AG08395 (cell line): ENCODE data around the gene DCLK2.

Experiments
- DNase-seq: peaks from one replicate; pipeline ENCODE4 v3.0.0; 2012; ENCODE audit warnings: mixed read lengths, low spot score

The DCLK2 gene

GRCh38 chr4:150078041-150078578 lies at the start of gene DCLK2:
TSS of gene DCLK2 (plus strand) at chr4:150078445. CDS start at chr4:150079028, 583 bp downstream.
- DNase-seq, result peak; percentile 91

DNA sequence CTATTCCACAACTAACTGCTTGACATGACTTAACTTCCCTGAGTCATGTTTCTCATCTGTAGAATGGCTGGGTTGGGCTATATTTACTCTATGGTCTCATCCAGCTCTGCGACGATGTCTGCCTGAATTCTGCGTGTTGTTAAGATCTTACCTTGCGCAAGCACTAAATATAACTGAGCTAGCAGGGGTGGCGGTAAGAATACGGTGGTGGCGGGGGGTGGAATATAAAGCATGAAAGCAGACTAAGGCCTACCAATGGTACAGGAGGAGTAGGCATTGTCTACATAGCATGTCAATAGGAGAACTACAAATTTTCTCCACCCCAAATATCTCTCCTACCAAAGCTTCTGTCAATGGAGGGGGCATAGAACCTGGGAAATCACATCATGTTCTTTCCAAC lies 45.7 kb upstream of the DCLK2 start:
- no peak for DNase-seq

GRCh38 chr4:150033081-150033480 lies 45.2 kb upstream of the DCLK2 start:
- no peak for DNase-seq

DNA sequence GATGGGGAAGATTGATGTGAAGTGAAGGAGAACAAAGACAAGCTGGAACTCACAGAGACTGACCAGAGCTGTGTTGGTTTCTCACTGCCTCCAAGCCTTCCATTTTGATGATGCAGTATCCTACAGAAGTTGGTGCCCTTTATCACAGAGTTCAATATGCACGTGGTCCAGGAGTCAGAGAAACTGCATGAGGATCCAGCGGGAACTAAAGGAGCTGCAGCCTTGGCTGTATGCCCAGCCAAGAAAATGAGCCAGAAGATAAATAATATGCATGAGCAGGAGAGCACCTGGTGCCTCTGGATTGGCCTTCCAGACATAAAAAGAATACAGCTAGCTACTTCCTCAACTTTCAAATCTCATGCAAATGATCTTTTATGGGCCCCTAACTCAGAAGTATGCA lies 44.3 kb upstream of the DCLK2 start:
- DNase-seq, result no peak

DNA sequence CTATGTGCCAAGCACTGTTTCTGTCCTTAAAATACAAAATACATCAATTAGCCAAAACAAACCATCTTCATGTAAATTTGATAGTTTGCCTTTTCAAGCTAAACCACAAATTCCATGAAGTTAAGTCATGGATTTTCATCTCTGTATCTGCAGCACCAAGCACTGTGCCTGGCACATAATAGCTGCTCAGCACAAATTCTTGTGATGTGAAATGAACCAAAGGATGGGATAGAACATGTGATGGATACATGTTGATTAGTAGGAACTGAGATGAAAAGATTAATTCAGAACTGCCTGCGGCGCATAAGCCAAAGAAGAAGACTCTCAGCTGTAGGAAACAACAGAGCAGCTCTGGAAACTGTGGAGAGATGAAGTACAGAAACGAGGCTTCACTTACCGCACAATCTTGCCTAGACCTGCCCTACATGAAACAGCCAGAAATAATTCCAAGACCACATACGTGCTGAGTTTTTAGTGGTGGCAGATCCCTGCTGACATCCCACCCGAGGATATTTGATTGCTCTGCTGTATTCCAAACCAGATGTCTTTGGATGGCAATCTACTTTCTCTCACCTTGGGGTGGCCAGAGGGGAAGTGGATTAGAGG lies 40.9 kb upstream of the DCLK2 start:
- DNase-seq, result no peak

DNA sequence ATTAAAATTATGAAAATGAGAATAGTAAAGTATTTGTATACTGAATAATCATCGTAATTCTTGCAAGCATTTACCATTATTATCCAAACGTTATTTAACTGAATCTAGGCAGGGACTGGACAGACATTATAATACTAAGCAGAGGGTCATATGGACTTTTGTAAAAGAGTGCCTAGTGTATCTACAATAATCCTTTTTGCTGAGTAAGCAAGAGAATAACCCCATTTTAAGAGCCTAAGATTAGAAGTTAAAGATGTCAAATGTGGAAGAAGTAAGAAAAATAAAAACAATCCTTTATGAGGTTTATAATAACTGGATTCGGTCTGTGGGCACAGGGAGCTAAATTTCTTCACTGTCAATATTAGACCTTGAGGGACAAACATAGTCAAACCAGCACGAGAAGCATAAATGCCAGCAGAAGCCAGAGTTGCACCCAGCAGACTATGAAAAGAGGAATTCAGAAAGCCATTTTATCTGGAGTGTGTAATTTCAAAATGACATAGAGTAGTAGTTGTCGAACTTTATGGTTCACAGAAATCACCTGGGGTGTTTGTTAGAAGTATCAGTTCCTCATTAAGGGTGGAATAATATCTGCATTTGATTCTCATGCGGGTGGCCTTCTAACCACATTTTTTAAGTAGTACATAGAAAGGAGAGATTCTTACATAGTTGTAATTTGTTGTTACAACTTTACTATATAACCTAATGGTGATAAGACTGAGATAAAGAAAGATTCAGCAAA lies 39.7 kb upstream of the DCLK2 start:
- no peak for DNase-seq

DNA sequence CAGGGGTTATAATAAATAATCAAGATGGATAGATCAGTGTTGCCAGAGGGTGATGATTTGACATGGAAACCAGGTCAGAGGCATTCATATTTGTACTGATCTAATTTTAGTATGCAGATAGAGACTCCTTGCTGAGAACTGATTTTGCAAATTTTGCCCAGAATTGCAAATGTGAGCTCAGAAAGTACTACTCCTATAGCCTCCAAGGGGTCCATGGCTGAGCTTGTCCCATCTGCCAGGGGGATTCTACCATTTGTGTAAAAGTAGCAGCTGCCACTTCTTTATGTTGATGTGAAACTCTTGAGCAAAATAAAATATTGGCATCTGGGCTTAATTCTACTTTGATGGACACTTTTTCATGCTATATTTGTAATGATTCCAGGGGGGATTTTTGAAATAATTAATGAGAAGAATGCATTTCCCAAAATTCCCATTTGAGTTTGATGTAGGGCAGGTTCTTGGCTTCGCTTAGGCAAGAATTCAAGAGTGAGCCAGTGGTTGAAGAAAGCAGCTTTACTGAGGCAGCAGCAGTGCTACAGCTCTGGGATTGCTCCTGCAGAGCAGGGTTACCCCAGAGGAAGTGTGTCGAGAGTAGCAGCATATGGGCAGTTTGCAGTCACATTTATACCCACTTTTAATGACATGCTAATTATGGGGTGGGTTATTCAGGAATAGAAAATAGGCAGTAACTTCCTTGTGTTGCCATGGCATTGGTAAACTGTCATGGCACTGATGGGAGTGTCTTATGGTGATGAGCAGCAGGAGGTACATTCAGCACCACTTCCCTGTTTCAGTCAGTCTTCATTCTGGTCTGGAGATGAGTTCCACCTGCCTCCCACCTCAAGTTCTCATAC lies 38.7 kb upstream of the DCLK2 start:
- no peak for DNase-seq

GRCh38 chr4:150044517-150044916 lies 33.7 kb upstream of the DCLK2 start:
- DNase-seq, result no peak

DNA sequence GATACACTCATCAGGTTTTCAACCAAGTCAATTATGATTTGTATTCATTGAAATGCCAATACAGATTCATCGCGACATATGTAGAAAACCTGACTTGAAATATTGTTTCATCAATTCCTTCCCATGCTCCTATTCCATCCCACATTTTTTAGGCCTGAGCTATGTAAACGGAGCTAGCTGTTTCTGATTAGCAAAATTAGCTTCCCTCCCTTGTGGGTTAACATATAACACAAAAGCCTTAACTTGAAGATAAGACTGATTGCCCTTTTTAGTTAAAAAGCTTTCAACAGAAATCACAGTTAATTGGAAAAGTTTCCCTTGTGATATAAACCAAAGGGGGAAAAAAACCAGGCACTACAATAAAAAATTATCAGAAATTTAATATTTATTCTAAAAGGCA lies 32.8 kb upstream of the DCLK2 start:
- no peak for DNase-seq

DNA sequence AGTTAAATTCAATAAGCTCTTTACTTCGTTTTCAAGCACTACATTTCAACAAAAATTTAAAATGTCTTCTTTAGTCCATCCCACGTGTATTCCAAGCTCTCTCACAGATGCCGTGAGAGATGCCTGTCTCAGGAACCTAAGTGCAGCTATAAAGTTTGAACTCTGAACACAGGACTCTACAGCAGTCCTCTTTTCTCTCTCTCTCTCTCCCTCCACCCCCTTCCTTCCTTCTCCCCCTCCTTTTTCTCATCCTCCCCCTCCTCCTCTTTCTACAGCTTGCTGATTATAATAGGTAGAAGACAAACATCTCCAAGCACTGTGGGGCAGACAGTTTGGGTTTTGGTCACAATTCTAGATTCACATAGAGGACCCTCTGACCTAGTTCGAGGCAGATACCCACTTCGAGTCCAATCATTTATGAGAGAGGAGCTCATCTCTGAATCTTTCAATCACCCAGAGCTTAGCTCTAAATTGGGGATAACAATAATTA lies 31.5 kb upstream of the DCLK2 start:
- no peak for DNase-seq

- DNase-seq, result no peak
These were observed 30.7 kb upstream of the DCLK2 start for GRCh38 chr4:150047546-150047945.

DNA sequence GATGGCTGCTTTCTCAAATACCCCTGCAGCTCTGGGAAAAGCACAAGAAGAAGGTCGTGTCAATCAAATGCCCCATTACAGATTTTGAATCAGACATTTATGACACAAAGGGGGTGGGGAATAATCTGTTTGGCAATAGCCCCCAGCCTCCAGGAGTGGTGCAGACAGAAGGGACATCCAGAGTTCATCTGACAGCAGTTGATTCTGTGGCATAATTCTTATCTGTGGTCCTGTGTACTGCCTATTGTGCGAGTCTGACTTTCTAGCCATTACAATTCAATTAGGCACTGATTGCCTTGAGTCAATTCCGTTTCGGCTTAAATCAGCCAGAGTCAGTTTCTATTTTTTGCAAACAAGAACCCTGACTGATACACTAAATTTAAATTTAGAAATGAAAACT lies 28.6 kb upstream of the DCLK2 start:
- no peak for DNase-seq

- DNase-seq, result no peak
These were observed 27.7 kb upstream of the DCLK2 start for GRCh38 chr4:150050566-150050965.

GRCh38 chr4:150051111-150051510 lies 27.1 kb upstream of the DCLK2 start:
- no peak for DNase-seq

GRCh38 chr4:150055467-150055866 lies 22.8 kb upstream of the DCLK2 start:
- no peak for DNase-seq

DNA sequence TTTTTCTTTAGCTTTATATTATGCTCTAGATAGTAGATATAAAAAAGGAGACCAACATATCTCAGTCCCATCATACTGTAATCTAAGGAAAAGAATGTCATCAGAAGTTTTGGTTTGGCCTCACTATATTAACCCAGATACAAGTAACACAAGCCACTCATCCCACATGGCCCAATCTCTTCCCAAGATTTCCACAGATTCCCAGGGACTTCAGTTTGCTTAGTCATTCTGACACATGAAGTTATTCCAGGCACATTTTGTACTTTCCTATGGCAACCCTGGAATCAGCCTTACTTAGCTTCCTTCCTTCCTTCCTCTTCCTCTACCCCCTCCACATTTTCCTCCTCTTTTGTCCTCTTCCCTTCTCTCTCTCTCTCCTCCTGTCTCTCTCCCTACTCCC lies 21.7 kb upstream of the DCLK2 start:
- peak; percentile 31 for DNase-seq

DNA sequence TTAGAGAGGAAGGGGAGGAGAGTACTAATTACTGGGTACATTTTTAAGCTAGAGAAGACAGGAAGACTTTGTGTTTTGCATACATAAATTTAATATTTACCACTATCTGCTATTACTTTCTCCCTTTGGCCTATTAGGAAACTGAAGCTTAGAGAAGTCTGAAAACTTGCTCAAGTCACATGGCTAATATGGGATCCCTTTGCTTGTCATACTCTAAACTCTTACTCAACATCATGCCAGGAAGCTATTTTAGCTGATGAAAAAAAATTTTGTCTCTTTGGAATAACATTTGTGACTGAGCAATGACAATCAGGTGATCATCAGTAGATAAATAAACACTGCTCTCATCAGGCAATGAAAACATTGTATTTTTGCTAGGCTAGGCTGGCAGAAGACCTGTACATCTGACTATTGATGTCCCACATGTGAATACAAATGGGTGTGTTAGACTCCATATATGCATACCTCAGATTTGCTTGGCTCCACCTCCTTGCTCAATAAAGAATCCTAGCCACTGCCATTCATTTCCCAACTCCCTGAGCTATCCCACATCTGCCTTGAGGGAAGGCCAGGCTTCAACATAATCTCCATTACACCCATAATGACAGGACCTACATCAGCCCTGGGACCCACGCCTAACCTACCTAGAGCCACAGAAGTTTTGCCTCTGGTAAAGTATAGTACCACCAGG lies 17.0 kb upstream of the DCLK2 start:
- DNase-seq, result no peak

GRCh38 chr4:150063128-150063527 lies 15.1 kb upstream of the DCLK2 start:
- no peak for DNase-seq

DNA sequence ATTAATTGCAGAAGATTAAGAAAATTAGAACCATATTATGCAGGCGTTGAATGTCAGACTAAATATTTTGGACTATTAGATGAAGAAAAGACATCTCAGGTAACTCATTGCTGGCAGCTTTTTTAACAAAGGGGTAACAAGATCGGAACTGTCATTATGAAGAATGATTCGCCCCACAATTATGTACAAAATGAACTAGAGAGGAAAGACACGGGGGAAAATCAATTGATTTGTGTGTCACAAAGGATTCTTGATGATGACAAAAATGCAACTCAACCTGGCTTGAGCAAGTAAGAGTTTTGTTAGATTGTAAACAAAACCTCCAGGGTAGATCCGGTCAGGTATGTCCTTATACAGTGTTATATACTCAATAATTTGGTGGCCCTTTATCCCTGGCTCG lies 12.5 kb upstream of the DCLK2 start:
- DNase-seq, result no peak

DNA sequence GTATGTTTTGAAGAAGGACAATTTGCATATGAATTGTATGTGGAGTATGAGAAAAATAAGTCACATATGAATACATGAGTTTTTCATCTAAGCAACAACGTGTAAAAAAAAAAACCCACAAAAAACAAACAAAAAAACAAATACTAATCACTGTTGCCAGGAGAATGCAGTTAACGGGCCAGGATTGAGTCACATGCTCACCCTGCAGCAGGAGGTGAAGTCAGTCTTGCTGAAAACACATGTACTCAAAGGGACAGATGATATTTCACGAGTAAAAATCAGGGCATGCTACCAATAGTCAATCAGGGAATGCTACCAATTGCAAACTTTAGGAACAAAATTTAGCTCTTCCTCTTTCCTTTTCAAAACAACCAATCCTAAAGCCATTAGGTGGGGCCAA lies 10.4 kb upstream of the DCLK2 start:
- DNase-seq, result peak; percentile 18

DNA sequence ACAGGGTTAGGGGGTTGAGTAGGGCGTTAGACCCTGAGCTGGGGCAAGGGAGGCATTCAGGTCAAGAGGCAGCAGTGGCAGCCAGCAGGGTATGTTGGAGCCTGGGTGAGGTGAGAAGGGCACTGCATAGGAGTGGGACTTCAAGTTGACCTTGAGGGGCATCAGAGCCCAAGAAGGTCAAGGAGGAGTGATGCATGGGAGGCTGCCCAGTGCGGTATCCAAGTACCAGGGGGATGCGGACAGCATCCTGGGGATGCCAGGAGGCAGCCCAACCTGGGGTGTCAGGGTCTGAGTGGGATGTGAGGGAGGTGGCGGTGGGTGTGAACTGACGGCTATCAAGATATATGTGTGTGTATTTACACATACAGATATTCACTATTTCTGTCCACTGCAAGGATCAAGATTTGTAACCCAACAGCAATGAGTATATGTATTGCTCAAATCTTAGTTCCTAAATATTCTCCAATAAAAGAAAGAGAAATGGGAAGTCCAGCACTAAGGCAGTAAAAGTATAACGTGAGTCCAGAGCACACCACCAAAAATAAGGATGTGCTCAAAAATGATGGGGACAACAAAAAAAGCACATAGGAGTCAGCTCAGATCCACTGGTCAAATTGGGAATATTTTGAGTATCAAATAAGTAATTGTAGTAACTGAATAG lies 9.8 kb upstream of the DCLK2 start:
- DNase-seq, result no peak
